Measurements from ENCODE around the gene GRAP2. TPM values are rescaled to one million over a fixed set of nuclear protein-coding genes. Genes with fewer than 3 reads are reported as not detected.

GRAP2 gene
- total RNA-seq, 1 experiment from 2014 or later: not detected

DNA sequence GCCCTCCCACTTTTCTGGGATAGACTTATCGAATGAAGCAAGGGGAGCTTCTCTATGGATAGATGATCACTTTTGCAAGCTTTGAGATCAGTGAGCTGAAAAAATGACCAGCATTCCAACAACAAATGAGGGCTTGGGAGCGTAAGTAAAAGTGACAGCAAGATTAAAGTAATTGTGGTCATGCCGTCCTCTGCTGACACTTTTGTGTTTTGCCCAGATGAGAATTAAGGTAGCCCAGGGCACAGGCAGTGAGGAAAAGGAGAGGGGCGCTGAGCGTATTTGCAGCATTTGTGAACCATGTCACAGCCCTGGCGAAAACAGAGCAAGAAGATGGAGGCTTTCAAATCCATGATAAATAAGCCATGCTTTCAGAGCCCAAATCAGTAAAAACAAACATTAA lies 34.7 kb downstream of the GRAP2 start:
- BruUV-seq (replicated peaks): no TSS peak
- H3K27me3 Mint-ChIP-seq (ENCODE audit: insufficient read depth, unreplicated experiment): peaks cover 23% of the 10 kb centered on the region
- H3K4me1 ChIP-seq: no peaks in the 10 kb centered on the region
- no peak overlapping the region for H3K27ac Mint-ChIP-seq (ENCODE audit: unreplicated experiment)
- H3K27me3 ChIP-seq (replicated peaks; ENCODE audit: control insufficient read depth, insufficient read depth, low read length): no peaks in the 10 kb centered on the region; the same call in 1 of the 2 replicates
- CTCF ChIA-PET: no interaction called here
- DNase-seq: no peak
- no peaks in the 10 kb centered on the region for H3K9me3 ChIP-seq
- H3K4me3 ChIP-seq (ENCODE audit: low read depth, low read length): no peak overlapping the region
- intact Hi-C loops (cut with micrococcal nuclease; ENCODE audit: unreplicated experiment): no loop called here
- no peaks in the 10 kb centered on the region for H3K4me1 Mint-ChIP-seq (ENCODE audit: low read depth, unreplicated experiment)
- no peaks in the 10 kb centered on the region; the same call in 1 of the 2 replicates for H3K36me3 ChIP-seq (ENCODE audit: control insufficient read depth, insufficient read depth, low read length)
- H3K36me3 Mint-ChIP-seq (ENCODE audit: insufficient read depth, unreplicated experiment): no peaks in the 10 kb centered on the region
- H3K9me3 Mint-ChIP-seq (ENCODE audit: unreplicated experiment): no peaks in the 10 kb centered on the region
- POLR2A ChIA-PET: no interaction called here
- H3K4me3 Mint-ChIP-seq (ENCODE audit: unreplicated experiment): no peak overlapping the region
- TF ChIP-seq, protein P1, sequence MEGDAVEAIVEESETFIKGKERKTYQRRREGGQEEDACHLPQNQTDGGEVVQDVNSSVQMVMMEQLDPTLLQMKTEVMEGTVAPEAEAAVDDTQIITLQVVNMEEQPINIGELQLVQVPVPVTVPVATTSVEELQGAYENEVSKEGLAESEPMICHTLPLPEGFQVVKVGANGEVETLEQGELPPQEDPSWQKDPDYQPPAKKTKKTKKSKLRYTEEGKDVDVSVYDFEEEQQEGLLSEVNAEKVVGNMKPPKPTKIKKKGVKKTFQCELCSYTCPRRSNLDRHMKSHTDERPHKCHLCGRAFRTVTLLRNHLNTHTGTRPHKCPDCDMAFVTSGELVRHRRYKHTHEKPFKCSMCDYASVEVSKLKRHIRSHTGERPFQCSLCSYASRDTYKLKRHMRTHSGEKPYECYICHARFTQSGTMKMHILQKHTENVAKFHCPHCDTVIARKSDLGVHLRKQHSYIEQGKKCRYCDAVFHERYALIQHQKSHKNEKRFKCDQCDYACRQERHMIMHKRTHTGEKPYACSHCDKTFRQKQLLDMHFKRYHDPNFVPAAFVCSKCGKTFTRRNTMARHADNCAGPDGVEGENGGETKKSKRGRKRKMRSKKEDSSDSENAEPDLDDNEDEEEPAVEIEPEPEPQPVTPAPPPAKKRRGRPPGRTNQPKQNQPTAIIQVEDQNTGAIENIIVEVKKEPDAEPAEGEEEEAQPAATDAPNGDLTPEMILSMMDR (IDR thresholded peaks at IDR 0.05; ENCODE audit: insufficient read depth in 1 of 2, low read depth in 1 of 2, low read length in 1 of 2, severe bottlenecking in 1 of 2, unreplicated experiment in 1 of 2): no peak

DNA sequence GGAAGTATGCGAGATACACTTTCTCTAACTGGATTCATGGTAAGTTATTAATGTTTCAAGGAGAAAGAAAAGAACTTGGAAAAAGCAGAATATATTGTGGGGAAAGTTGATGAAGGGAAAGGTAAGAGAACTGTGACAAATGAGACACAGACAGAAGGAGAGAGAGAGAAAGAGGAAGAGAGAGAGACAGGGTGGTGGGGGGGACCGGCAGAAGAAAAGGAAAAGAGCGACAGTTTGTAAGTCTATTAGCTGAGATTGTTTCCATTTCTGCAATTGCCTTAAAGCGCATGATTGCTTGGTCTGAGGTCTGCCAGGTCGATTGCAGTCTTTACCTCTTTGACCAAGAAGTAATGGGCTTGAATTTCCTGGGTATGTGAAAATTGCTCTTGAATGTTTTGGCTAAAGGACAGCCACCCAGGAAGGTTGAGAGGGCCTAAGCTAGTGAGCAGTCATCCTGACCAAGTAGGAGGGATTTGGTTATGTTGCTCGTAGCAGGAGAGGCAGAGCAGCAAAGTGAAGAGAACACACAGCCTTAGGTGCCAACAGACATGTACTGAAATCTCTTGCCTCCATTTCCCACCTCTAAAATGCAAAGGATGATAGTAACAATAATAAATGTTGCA lies 35.8 kb downstream of the GRAP2 start:
- intact Hi-C loops (cut with micrococcal nuclease; ENCODE audit: unreplicated experiment): no loop called here
- TF ChIP-seq, protein P1 (IDR thresholded peaks at IDR 0.05; ENCODE audit: insufficient read depth in 1 of 2, low read depth in 1 of 2, low read length in 1 of 2, severe bottlenecking in 1 of 2, unreplicated experiment in 1 of 2): no peak
- CTCF ChIA-PET: no interaction called here

DNA sequence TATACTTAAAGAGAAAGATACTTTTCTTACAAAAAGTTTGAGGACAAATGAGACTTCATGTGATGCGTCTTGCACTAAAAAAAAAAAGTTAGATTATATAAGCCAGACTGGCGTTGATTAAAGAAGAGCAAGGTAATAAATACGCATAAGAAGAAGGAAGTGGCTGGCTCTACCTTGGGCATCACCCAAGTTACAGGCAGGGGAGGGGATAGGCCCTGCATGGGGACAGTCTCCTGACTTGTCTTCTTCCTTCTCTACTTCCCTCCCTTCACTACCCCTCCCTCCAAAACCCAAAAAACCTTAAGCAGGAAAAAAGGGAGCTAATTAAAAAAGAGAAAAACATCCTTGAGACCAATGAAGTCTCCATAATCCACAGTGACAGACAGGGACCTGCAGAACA lies 37.0 kb downstream of the GRAP2 start:
- TF ChIP-seq, protein P1 (IDR thresholded peaks at IDR 0.05; ENCODE audit: insufficient read depth in 1 of 2, low read depth in 1 of 2, low read length in 1 of 2, severe bottlenecking in 1 of 2, unreplicated experiment in 1 of 2): no peak
- ChIA-PET CTCF (interaction anchor here (0.7 kb wide), 1 partner anchor 14 kb away, joined by 3 read pairs; no protein-coding TSS in a partner anchor), POLR2A (no interaction called here)
- no peak overlapping the region for H3K27ac Mint-ChIP-seq (ENCODE audit: unreplicated experiment)
- no peak overlapping the region for H3K4me3 Mint-ChIP-seq (ENCODE audit: unreplicated experiment)
- BruUV-seq (replicated peaks): no TSS peak
- H3K27me3 Mint-ChIP-seq (ENCODE audit: insufficient read depth, unreplicated experiment): peaks cover 22% of the 10 kb centered on the region
- H3K9me3 ChIP-seq: no peaks in the 10 kb centered on the region
- H3K4me1 Mint-ChIP-seq (ENCODE audit: low read depth, unreplicated experiment): no peaks in the 10 kb centered on the region
- H3K36me3 ChIP-seq (ENCODE audit: control insufficient read depth, insufficient read depth, low read length): no peaks in the 10 kb centered on the region; the same call in 1 of the 2 replicates
- H3K4me1 ChIP-seq: no peaks in the 10 kb centered on the region
- DNase-seq: no peak
- no peak overlapping the region for H3K4me3 ChIP-seq (ENCODE audit: low read depth, low read length)
- no peaks in the 10 kb centered on the region; the same call in 1 of the 2 replicates for H3K27me3 ChIP-seq (replicated peaks; ENCODE audit: control insufficient read depth, insufficient read depth, low read length)
- H3K36me3 Mint-ChIP-seq (ENCODE audit: insufficient read depth, unreplicated experiment): no peaks in the 10 kb centered on the region
- no peaks in the 10 kb centered on the region for H3K9me3 Mint-ChIP-seq (ENCODE audit: unreplicated experiment)
- intact Hi-C loops (cut with micrococcal nuclease; ENCODE audit: unreplicated experiment): no loop called here

More for the DNA sequence above, 35.8 kb downstream of the GRAP2 start:
- POLR2A ChIA-PET: no interaction called here
- BruUV-seq (replicated peaks): no TSS peak
- H3K36me3 ChIP-seq (ENCODE audit: control insufficient read depth, insufficient read depth, low read length): no peaks in the 10 kb centered on the region; the same call in 1 of the 2 replicates
- H3K4me3 ChIP-seq (ENCODE audit: low read depth, low read length): no peak overlapping the region
- H3K4me3 Mint-ChIP-seq (ENCODE audit: unreplicated experiment): no peak overlapping the region
- no peak for DNase-seq
- H3K27ac Mint-ChIP-seq (ENCODE audit: unreplicated experiment): no peak overlapping the region
- H3K4me1 Mint-ChIP-seq (ENCODE audit: low read depth, unreplicated experiment): no peaks in the 10 kb centered on the region
- H3K9me3 Mint-ChIP-seq (ENCODE audit: unreplicated experiment): no peaks in the 10 kb centered on the region
- no peaks in the 10 kb centered on the region; the same call in 1 of the 2 replicates for H3K27me3 ChIP-seq (replicated peaks; ENCODE audit: control insufficient read depth, insufficient read depth, low read length)
- H3K36me3 Mint-ChIP-seq (ENCODE audit: insufficient read depth, unreplicated experiment): no peaks in the 10 kb centered on the region
- H3K9me3 ChIP-seq: no peaks in the 10 kb centered on the region
- H3K4me1 ChIP-seq: no peaks in the 10 kb centered on the region
- peaks cover 23% of the 10 kb centered on the region for H3K27me3 Mint-ChIP-seq (ENCODE audit: insufficient read depth, unreplicated experiment)
